Fibroblast of villous mesenchyme (primary cell): ENCODE data around the gene RAPH1. TPM values are rescaled to one million over a fixed set of nuclear protein-coding genes. Genes with fewer than 3 reads are reported as not detected.
A peak's percentile ranks its signal among the peaks of the same experiment; 100 is the strongest.
"Not testable (repeated sequence)": the region's sequence is repeated elsewhere in the genome, so short reads cannot be mapped to it uniquely, and the experiment has no call there.

Experiments used
- DNase-seq: peaks from one replicate; pipeline ENCODE4 v3.0.0-alpha.2; 2010; ENCODE audit warnings: low read depth
- H3K4me3 ChIP-seq: 2 replicates; pipeline ENCODE4 v1.5.1; 2011; ENCODE audit warnings: low read depth, mild to moderate bottlenecking, low read length
- CTCF ChIP-seq: IDR thresholded peaks from 2 replicates; pipeline ENCODE4 v1.5.1; 2012; ENCODE audit warnings: low read depth, mild to moderate bottlenecking, low read length; ENCODE audit not compliant: insufficient read depth
- total RNA-seq: library from RNA; depleted of rRNA; stranded (reverse); fragments of >200 nt; gene quantifications from 2 replicates; pipeline ENCODE4 v1.2.3, GENCODE V29; 2012

Gene RAPH1
- total RNA-seq, 1 donor, result 19.4 TPM

DNA sequence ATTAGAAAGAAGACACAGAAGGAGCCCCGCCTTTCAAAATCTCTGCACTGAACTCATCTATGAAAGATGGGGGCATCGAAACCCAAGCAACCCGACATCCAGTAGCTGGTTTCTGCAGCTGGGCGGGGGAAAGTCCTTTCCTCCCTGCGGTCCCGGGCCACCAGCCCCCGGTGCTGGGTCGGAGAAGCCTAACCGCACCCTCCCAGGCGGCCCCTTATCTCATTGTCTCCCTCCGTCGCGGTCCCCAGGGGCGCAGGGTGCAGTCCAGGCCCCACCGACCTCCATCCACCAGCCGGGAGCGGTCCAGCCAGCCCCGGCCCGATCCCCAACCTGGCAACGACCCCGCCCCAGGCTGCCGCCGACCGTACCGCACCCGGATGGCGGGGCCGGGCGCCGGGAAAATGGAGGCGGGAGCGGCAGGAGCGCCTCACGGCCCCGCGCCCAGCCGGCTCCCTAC lies 452 bp downstream of the RAPH1 start:
- H3K4me3 ChIP-seq, result peak overlapping the region; percentile 95
- TF ChIP-seq CTCF, result no peak
- peak; percentile 20 for DNase-seq

DNA sequence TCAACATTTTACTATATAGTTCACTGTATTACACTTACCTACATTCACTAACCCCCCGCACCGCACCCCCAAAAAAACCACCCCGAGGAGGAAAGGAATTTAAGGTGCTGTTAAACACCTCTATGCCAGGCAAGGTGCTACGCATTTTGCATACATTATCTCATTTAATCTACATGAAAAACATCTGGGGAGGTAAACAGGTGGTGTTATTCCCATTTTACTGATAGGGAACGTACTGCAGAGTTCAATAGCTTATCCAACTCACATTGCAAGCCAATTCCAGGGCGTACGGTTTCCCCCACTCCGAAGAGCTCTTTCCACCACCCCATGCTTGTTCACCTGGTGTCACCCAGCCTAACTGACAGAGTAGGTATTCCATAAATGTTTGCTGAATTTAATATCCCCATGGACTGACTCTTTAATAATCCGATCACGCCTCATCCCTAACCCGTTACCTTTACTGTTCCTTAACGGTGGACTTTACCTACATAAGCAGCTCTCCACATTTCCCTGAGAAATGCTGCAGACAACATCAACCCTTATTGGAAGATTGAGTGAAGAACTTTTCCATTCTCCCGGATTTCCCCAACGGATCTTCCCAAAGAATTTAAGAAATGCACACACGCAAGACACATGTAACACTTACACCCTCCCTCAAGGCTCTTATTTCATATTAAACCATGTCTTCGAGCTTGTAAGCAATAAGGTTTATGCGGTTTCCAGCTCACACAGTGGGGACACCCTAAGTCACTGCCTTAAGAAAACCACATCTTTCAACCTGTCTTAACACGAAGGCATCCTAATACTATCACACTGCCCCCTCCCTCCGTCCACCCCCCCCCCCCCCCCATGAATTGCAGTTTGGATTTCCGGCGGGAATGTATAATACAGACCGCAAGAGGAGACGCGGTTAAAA lies 1.2 kb downstream of the RAPH1 start:
- DNase-seq, result peak; percentile 77
- no peak for TF ChIP-seq CTCF
- peak overlapping the region; percentile 95 for H3K4me3 ChIP-seq

- TF ChIP-seq CTCF, result no peak
- peak; percentile 35 for DNase-seq
- peak overlapping the region; percentile 95 for H3K4me3 ChIP-seq
Measured at GRCh38 chr2:203532957-203533658, 2.0 kb downstream of the RAPH1 start.

DNA sequence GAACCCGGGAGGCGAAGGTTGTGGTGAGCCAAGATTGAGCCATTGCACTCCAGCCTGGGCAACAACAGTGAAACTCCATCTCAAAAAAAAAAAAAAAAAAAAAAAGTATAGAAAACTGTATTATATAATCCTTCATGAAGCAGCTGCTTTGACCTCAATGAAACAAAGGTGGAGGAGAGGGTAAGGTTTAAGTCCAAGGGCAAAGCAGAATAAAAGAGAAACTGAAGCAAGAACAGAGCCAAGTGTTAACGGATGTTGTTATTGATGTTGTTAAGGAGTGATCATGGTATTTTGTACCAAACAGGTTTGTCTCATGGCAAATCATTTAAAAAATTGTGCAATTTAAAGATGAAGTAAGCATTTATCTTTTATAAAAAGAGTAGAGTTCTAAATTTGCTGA lies 7.4 kb downstream of the RAPH1 start:
- H3K4me3 ChIP-seq, result no peak overlapping the region
- no peak for TF ChIP-seq CTCF
- no peak for DNase-seq

DNA sequence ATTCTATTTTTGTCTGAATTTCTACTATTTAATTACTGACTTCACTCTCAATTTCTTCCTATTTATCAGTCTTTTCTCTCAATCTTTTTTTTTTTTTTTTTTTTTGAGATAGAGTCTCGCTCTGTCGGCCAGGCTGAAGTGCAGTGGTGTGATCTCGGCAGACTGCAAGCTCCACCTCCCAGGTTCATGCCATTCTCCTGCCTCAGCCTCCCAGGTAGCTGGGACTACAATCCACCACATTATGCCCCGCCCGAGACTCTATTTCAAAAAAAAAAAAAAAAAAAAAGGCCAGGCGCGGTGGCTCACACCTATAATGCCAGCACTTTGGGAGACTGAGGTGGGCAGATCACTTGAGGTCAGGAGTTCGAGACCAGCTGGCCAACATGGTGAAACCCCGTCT lies 21.8 kb downstream of the RAPH1 start:
- DNase-seq, H3K4me3 ChIP-seq: not testable (repeated sequence)

DNA sequence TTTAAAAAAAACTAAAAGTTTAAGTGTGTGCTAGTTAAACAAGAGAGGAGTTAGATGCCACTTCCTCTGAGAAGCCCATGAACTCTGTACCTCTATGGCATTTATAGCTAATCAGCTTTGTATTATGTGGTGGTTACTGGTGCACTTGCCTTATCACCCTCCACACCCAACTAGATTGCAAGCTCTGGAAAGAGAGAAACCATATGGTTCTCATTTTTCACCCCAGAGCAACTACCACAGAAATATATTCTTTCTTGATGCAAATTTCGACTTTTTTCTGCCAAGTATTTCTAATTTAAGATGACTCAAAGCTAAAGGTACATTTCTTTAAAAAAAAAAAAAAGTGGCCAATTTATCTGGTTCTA lies 24.2 kb downstream of the RAPH1 start:
- DNase-seq, result peak; percentile 42
- no peak for TF ChIP-seq CTCF
- no peak overlapping the region for H3K4me3 ChIP-seq

DNA sequence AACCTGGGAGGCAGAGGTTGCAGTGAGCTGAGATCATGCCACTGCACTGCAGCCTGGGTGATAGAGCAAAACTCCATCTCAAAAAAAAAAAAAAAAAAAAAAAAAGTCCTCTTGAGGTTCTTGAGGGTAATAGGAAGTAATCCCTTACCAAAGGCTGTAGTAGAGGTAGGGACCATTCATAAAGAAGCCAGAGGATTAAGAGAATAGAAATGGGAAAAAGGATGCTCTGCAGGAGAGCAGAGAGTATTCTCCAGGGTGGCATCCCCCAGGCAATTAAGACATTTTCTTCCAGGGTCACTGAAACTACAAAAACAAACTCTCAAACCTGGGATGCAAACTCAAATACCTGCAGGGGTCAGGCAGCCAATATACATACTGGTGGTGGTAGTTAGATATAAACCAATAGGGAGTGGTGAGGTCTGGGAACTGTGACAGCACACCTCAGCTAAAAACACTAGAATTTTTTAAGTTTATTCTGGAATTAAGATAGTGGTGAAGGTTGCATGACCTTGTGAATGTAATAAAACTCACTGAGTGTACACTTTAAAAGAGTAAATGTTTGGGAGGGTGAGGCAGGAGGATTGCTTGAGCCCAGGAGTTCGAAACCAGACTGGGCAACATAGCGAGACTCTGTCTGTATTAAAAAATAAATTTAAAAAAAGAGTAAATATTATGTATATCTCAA lies 24.7 kb downstream of the RAPH1 start:
- DNase-seq, result peak; percentile 23
- H3K4me3 ChIP-seq, result no peak overlapping the region

GRCh38 chr2:203503460-203503859 lies 31.6 kb downstream of the RAPH1 start:
- not testable (repeated sequence) for DNase-seq, H3K4me3 ChIP-seq

More for the DNA sequence above, 24.7 kb downstream of the RAPH1 start:
- TF ChIP-seq CTCF, result no peak
